ENCODE data around the gene ZNF366. TPM values are rescaled to one million over a fixed set of nuclear protein-coding genes. Genes with fewer than 3 reads are reported as not detected.

The ZNF366 gene
- total RNA-seq, 1 experiment from 2014 or later: not detected

DNA sequence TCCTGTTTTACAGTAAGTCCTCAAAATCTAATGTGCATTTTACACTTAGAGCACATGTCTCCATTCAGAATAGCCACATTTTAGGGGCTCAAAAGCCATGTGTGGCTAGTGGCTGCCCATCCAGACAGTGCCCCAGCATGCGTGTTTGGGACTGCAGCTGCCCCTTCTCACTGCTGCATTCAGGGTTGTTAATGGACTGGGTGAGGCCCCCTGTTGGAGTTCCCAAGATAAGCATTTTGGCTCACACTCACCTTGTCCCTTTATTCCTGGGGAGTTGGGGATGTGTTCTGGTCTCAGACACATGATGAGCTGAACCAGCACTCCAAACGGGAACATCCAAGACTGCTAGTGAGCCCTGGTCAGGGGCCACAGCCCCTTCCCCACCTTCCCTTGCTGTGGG is 22.2 kb upstream of the ZNF366 start:
- BruUV-seq (replicated peaks): no TSS peak
- intact Hi-C loops (cut with micrococcal nuclease): no loop called here

DNA sequence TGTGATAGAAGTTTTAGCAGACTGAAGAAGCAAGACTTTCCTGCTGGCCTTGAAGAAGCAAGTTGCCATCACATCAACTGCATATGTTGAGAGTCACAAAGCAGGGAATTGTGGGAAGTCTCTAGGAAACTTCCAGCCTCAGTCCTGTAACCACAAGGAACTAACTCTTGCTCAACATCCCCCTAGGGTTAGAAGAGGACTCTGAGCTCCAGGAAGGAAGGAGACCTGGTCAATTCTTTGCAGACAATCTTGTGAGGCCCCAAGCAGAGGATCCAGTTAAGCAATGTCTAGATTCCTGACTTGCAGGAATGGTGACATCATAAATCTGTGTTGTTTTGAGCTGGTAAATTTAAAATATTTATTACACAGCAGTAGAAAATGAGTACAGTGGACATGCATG is 18.6 kb upstream of the ZNF366 start:
- peaks cover 12% of the 10 kb centered on the region for H3K4me1 Mint-ChIP-seq (ENCODE audit: insufficient read depth, unreplicated experiment)
- H3K36me3 Mint-ChIP-seq (ENCODE audit: insufficient read depth, unreplicated experiment): no peaks in the 10 kb centered on the region
- POLR2A ChIA-PET: interaction anchor here (0.7 to 6.5 kb wide), 7 partner anchors 77 to 324 kb away, joined by 3 to 74 read pairs (median 4); partner anchors contain the start of gene TNPO1
- no peaks in the 10 kb centered on the region for H3K9me3 Mint-ChIP-seq (ENCODE audit: unreplicated experiment)
- peak overlapping the region; percentile 2 for H3K27ac Mint-ChIP-seq (ENCODE audit: low read depth, unreplicated experiment)
- H3K4me3 Mint-ChIP-seq (ENCODE audit: unreplicated experiment): no peak overlapping the region
- no TSS peak for BruUV-seq (replicated peaks)
- TF ChIP-seq, protein P1, sequence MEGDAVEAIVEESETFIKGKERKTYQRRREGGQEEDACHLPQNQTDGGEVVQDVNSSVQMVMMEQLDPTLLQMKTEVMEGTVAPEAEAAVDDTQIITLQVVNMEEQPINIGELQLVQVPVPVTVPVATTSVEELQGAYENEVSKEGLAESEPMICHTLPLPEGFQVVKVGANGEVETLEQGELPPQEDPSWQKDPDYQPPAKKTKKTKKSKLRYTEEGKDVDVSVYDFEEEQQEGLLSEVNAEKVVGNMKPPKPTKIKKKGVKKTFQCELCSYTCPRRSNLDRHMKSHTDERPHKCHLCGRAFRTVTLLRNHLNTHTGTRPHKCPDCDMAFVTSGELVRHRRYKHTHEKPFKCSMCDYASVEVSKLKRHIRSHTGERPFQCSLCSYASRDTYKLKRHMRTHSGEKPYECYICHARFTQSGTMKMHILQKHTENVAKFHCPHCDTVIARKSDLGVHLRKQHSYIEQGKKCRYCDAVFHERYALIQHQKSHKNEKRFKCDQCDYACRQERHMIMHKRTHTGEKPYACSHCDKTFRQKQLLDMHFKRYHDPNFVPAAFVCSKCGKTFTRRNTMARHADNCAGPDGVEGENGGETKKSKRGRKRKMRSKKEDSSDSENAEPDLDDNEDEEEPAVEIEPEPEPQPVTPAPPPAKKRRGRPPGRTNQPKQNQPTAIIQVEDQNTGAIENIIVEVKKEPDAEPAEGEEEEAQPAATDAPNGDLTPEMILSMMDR (IDR thresholded peaks at IDR 0.05; ENCODE audit: unreplicated experiment): no peak
- H3K27me3 Mint-ChIP-seq (ENCODE audit: insufficient read depth, unreplicated experiment): no peaks in the 10 kb centered on the region
- CTCF ChIA-PET: interaction anchor here (0.6 to 5.7 kb wide), 5 partner anchors 8 to 293 kb away, joined by 3 to 124 read pairs (median 3); no protein-coding TSS in a partner anchor
- peak; percentile 94 for DNase-seq (ENCODE audit: unreplicated experiment)
- intact Hi-C loops (cut with micrococcal nuclease): loop anchor here (2.0 kb wide), 1 partner anchor 293 kb away; no protein-coding TSS in a partner anchor

More for the DNA sequence above, 22.2 kb upstream of the ZNF366 start:
- no peaks in the 10 kb centered on the region for H3K27me3 Mint-ChIP-seq (ENCODE audit: insufficient read depth, unreplicated experiment)
- CTCF ChIA-PET: interaction anchor here (0.7 kb wide), 1 partner anchor 81 kb away, joined by 4 read pairs; no protein-coding TSS in a partner anchor
- no peaks in the 10 kb centered on the region for H3K9me3 Mint-ChIP-seq (ENCODE audit: unreplicated experiment)
- peaks cover 13% of the 10 kb centered on the region for H3K4me1 Mint-ChIP-seq (ENCODE audit: insufficient read depth, unreplicated experiment)
- DNase-seq (ENCODE audit: unreplicated experiment): no peak
- TF ChIP-seq, protein P1 (IDR thresholded peaks at IDR 0.05; ENCODE audit: unreplicated experiment): no peak
- POLR2A ChIA-PET: no interaction called here
- no peak overlapping the region for H3K4me3 Mint-ChIP-seq (ENCODE audit: unreplicated experiment)
- H3K27ac Mint-ChIP-seq (ENCODE audit: low read depth, unreplicated experiment): no peak overlapping the region
- no peaks in the 10 kb centered on the region for H3K36me3 Mint-ChIP-seq (ENCODE audit: insufficient read depth, unreplicated experiment)

DNA sequence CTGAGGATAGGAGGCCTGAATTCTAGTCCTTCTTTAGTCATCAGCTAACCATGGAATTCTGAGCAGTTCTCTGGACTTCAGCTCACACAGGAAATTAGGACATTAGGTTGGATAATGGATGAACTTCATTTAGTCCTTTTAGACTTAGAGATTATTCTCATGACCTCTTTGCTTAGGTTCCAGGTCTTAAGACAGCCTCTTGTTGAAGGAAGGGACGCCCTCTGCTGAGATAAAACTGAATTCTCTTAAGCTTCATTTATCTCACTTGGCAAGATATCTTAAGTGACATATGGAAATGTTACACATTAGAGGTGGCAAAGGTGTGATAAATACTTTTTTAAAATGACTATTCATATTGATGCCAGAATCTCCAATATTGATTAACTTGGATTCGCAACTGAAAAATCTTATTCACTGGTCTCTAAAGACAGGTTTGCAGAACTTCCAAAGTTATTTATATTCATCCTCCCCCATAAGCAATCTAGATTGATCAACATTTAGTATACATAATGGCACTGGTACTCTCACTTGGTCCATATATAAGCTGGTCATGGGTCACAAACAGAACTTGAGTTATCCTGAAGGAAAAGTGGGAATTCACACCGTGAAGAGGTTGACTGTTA is 16.9 kb upstream of the ZNF366 start:
- DNase-seq (ENCODE audit: unreplicated experiment): peak; percentile 78
- POLR2A ChIA-PET: interaction anchor here (0.6 to 6.5 kb wide), 22 partner anchors 21 to 319 kb away, joined by 3 to 74 read pairs (median 4); partner anchors contain the start of genes MRPS27, PTCD2 and TNPO1
- no peaks in the 10 kb centered on the region for H3K27me3 Mint-ChIP-seq (ENCODE audit: insufficient read depth, unreplicated experiment)
- intact Hi-C loops (cut with micrococcal nuclease): loop anchor here (1.0 to 2.0 kb wide), 2 partner anchors 158 to 295 kb away; no protein-coding TSS in a partner anchor
- TF ChIP-seq, protein P1 (IDR thresholded peaks at IDR 0.05; ENCODE audit: unreplicated experiment): peak; percentile 67
- H3K27ac Mint-ChIP-seq (ENCODE audit: low read depth, unreplicated experiment): no peak overlapping the region
- no peak overlapping the region for H3K4me3 Mint-ChIP-seq (ENCODE audit: unreplicated experiment)
- H3K4me1 Mint-ChIP-seq (ENCODE audit: insufficient read depth, unreplicated experiment): peaks cover 12% of the 10 kb centered on the region
- H3K36me3 Mint-ChIP-seq (ENCODE audit: insufficient read depth, unreplicated experiment): no peaks in the 10 kb centered on the region
- H3K9me3 Mint-ChIP-seq (ENCODE audit: unreplicated experiment): peaks cover 17% of the 10 kb centered on the region
- BruUV-seq (replicated peaks): no TSS peak
- CTCF ChIA-PET: interaction anchor here (0.6 to 5.7 kb wide), 38 partner anchors 10 to 318 kb away, joined by 3 to 124 read pairs (median 5); no protein-coding TSS in a partner anchor

DNA sequence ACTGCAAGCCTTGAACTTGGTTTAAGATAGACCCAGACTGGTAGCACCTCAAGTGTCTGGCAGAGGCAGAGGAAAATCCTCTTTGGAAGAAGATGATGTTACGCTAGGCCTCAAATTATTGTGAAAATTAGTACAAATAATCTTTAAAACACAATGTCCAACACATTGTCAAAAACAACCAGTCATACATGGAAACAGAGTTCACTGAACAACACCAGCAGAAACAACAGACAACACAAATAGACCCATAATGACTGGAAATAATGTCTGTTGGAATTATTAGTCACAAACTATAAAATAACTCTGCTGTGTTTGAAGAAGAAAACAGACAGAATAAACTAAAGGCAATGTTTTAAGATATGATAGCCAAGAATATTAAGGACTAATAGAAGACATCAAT is 15.4 kb upstream of the ZNF366 start:
- CTCF ChIA-PET: interaction anchor here (1.0 to 5.7 kb wide), 12 partner anchors 10 to 296 kb away, joined by 3 to 124 read pairs (median 7); no protein-coding TSS in a partner anchor
- intact Hi-C loops (cut with micrococcal nuclease): no loop called here
- no peak overlapping the region for H3K27ac Mint-ChIP-seq (ENCODE audit: low read depth, unreplicated experiment)
- no TSS peak for BruUV-seq (replicated peaks)
- DNase-seq (ENCODE audit: unreplicated experiment): no peak
- H3K27me3 Mint-ChIP-seq (ENCODE audit: insufficient read depth, unreplicated experiment): no peaks in the 10 kb centered on the region
- TF ChIP-seq, protein P1 (IDR thresholded peaks at IDR 0.05; ENCODE audit: unreplicated experiment): no peak
- H3K36me3 Mint-ChIP-seq (ENCODE audit: insufficient read depth, unreplicated experiment): no peaks in the 10 kb centered on the region
- peaks cover 12% of the 10 kb centered on the region for H3K4me1 Mint-ChIP-seq (ENCODE audit: insufficient read depth, unreplicated experiment)
- no peak overlapping the region for H3K4me3 Mint-ChIP-seq (ENCODE audit: unreplicated experiment)
- POLR2A ChIA-PET: interaction anchor here (1.2 to 6.5 kb wide), 4 partner anchors 54 to 155 kb away, joined by 3 to 74 read pairs (median 8); no protein-coding TSS in a partner anchor
- H3K9me3 Mint-ChIP-seq (ENCODE audit: unreplicated experiment): peaks cover 17% of the 10 kb centered on the region
